Lower leg skin (tissue), 3 donors: ENCODE results near the gene JAML.

Source experiments
- POLR2A ChIP-seq, 2 donors: fragments of 450-650 bp; IDR thresholded peaks; one replicate each; pipeline ENCODE4 v1.6.1; 2016 to 2017; ENCODE audit warnings: antibody characterized with exemption in 2 of 2, mild to moderate bottlenecking in 1 of 2, moderate library complexity in 1 of 2
- TF ChIP-seq, protein P1 (sequence below), 3 donors: fragments of 450-650 bp; IDR thresholded peaks; one replicate each; pipeline ENCODE4 v1.5.1; 2016; ENCODE audit warnings: antibody characterized with exemption in 3 of 3, mild to moderate bottlenecking in 3 of 3, moderate library complexity in 2 of 3

DNA sequence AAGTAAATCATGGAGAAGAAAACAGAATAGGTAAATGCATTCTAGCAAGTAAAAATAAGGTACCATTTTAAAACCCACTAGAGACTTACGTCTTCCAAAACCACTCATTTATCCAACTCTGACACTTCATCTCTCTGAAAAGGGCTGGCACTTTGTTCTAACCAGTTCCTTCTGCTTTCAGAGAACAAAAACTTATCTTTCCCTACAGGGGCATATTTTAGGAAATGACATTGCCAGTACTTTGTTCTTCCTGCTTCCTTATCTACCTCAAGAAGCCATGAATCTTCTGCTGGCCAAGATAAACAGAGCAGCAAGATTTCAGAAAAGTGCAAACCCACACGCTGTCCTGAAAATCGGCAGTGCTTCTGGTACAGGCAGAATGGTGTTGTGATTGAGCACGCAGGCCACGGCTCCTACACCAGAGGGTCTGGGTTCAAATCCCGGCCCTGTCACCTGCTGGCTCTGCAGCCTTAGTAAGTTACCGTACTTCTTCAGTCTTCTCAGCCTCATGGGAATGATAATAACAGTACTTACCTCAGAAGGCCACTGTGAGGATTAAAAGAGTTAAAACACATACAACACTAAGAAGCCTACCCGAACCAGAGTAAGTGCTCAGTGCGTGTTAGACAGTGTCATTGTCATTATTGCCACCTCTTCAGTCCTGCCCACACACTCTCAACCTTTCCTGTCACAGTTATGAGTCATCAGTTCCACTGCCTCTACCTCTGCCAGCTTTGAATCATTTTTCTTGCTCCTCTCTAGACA is 16.4 kb upstream of the JAML start:
- TF ChIP-seq, protein P1, sequence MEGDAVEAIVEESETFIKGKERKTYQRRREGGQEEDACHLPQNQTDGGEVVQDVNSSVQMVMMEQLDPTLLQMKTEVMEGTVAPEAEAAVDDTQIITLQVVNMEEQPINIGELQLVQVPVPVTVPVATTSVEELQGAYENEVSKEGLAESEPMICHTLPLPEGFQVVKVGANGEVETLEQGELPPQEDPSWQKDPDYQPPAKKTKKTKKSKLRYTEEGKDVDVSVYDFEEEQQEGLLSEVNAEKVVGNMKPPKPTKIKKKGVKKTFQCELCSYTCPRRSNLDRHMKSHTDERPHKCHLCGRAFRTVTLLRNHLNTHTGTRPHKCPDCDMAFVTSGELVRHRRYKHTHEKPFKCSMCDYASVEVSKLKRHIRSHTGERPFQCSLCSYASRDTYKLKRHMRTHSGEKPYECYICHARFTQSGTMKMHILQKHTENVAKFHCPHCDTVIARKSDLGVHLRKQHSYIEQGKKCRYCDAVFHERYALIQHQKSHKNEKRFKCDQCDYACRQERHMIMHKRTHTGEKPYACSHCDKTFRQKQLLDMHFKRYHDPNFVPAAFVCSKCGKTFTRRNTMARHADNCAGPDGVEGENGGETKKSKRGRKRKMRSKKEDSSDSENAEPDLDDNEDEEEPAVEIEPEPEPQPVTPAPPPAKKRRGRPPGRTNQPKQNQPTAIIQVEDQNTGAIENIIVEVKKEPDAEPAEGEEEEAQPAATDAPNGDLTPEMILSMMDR (IDR thresholded peaks at IDR 0.05) = no peak
- no peak for TF ChIP-seq POLR2A (IDR thresholded peaks at IDR 0.05)
